HepG2 (cell line): ENCODE data around the gene CAMK2A. TPM values are rescaled to one million over a fixed set of nuclear protein-coding genes. Genes with fewer than 3 reads are reported as not detected.

Experiments used
- ATAC-seq: fragments of 200-7000 bp; cut with Tn5 transposase; 3 replicates; pipeline ENCODE4 v1.9.1; 2020; ENCODE audit warnings: mild to moderate bottlenecking, moderate library complexity
- BruUV-seq: library from RNA; stranded (reverse); fragments of 400-500 nt; replicated peaks from 2 replicates; lab custom pipeline; 2021; lab: Mats Ljungman, UMichigan
- CTCF ChIA-PET: fragments of 300-600 bp; formaldehyde crosslinking; extraction: SDS; loops from one replicate; lab custom pipeline; 2021; ENCODE audit warnings: low total read pairs, inconsistent platforms, low intra/inter-chr PET ratio; lab: Yijun Ruan, JAX
- POLR2A ChIA-PET: fragments of 350-600 bp; sonication (Branson Sonifier 250); formaldehyde crosslinking; loops from one replicate; lab custom pipeline; 2020; ENCODE audit warnings: antibody characterized with exemption, inconsistent platforms; lab: Yijun Ruan, JAX
- DNase-seq: peaks from one replicate; pipeline ENCODE4 v3.0.0-alpha.2; 2015; ENCODE audit warnings: low spot score
- FAIRE-seq: peaks from 3 replicates; lab custom pipeline; 2011; peaks lifted over from hg19 to GRCh38; lab: Jason Lieb, UNC
- H2AFZ ChIP-seq: one replicate; pipeline ENCODE4 v1.6.1; 2011; ENCODE audit warnings: low read length, inconsistent platforms
- H3K27ac ChIP-seq: fragments of 300-600 bp; 3 replicates; pipeline ENCODE4 v1.8.0; 2011; ENCODE audit warnings: mixed run types, mild to moderate bottlenecking, mixed read lengths, low read length, inconsistent platforms; ENCODE audit not compliant: insufficient read depth; ENCODE audit errors: extremely low read length
- H3K27me3 ChIP-seq, 2 experiments: fragments of 200-600 bp in 1 of 2; 2 replicates in 1 of 2; 3 replicates in 1 of 2; pipeline versions ENCODE4 v1.6.0 to v1.8.0; 2011; ENCODE audit warnings: low read length in 2 of 2, mild to moderate bottlenecking in 2 of 2, moderate library complexity in 2 of 2, inconsistent platforms in 1 of 2; ENCODE audit not compliant: insufficient read depth in 2 of 2, control insufficient read depth in 1 of 2
- H3K36me3 ChIP-seq, 2 experiments: fragments of 200-600 bp in 1 of 2; replicated peaks in 1 of 2; 2 replicates in 1 of 2; 3 replicates in 1 of 2; pipeline versions ENCODE4 v1.5.1 to v1.8.0; 2011; ENCODE audit warnings: low read length in 2 of 2, inconsistent platforms in 1 of 2; ENCODE audit not compliant: insufficient read depth in 2 of 2, control insufficient read depth in 1 of 2
- H3K4me1 ChIP-seq: 2 replicates; pipeline ENCODE4 v1.5.1; 2012; ENCODE audit warnings: low read length, inconsistent platforms; ENCODE audit not compliant: insufficient read depth
- H3K4me2 ChIP-seq: 2 replicates; pipeline ENCODE4 v1.6.0; 2011; ENCODE audit warnings: low read depth, low read length, inconsistent platforms
- H3K4me3 ChIP-seq, 3 experiments: fragments of 200-600 bp in 1 of 3; sonication (generic), shearing (Covaris generic) in 1 of 3; replicated peaks in 1 of 3; 2 replicates each; pipeline ENCODE4 v1.5.1; 2011 to 2016; ENCODE audit warnings: low read length in 3 of 3, inconsistent platforms in 2 of 3, low read depth in 2 of 3, mild to moderate bottlenecking in 2 of 3, control low read depth in 1 of 3, mixed read lengths in 1 of 3; ENCODE audit not compliant: insufficient read depth in 1 of 3
- H3K79me2 ChIP-seq: one replicate; pipeline ENCODE4 v1.6.1; 2011; ENCODE audit warnings: low read length, inconsistent platforms; ENCODE audit not compliant: insufficient read depth
- H3K9ac ChIP-seq: 2 replicates; pipeline ENCODE4 v1.6.0; 2011; ENCODE audit warnings: mild to moderate bottlenecking, low read depth, low read length, inconsistent platforms; ENCODE audit not compliant: insufficient read depth
- H3K9me3 ChIP-seq: 2 replicates; pipeline ENCODE4 v1.5.1; 2012; ENCODE audit warnings: mild to moderate bottlenecking, low read length
- H4K20me1 ChIP-seq: 2 replicates; pipeline ENCODE4 v1.6.0; 2011; ENCODE audit warnings: inconsistent platforms, mild to moderate bottlenecking, low read length, moderate library complexity; ENCODE audit not compliant: insufficient read depth
- HOXA3 ChIP-seq: sonication (generic); formaldehyde crosslinking; IDR thresholded peaks from 2 replicates; pipeline ENCODE4 v1.5.0; 2020; ENCODE audit warnings: missing genetic modification reagents
- MEIS1 ChIP-seq: sonication (generic); formaldehyde crosslinking; IDR thresholded peaks from 2 replicates; pipeline ENCODE4 v1.9.0; 2021; ENCODE audit warnings: mild to moderate bottlenecking, missing genetic modification reagents, moderate library complexity, borderline replicate concordance
- MTA3 ChIP-seq: sonication (generic); formaldehyde crosslinking; IDR thresholded peaks from 2 replicates; pipeline ENCODE4 v1.4.0; 2020; ENCODE audit warnings: missing genetic modification reagents
- PCBP2 ChIP-seq: fragments of 200-400 bp; formaldehyde crosslinking; optimal IDR thresholded peaks from 2 replicates; pipeline ENCODE3; 2018; ENCODE audit warnings: low read length, low read depth; ENCODE audit not compliant: poor library complexity, severe bottlenecking
- RCOR2 ChIP-seq: IDR thresholded peaks from 2 replicates; pipeline ENCODE4 v1.6.1; 2016; ENCODE audit warnings: missing biosample characterization, missing genetic modification reagents
- SNAI1 ChIP-seq: sonication (generic); formaldehyde crosslinking; IDR thresholded peaks from 2 replicates; pipeline ENCODE4 v1.5.0; 2020; ENCODE audit warnings: mild to moderate bottlenecking, missing genetic modification reagents, borderline replicate concordance
- TBX2 ChIP-seq: sonication (generic); formaldehyde crosslinking; IDR thresholded peaks from 2 replicates; pipeline ENCODE4 v1.5.0; 2020; ENCODE audit warnings: missing genetic modification reagents, mild to moderate bottlenecking, borderline replicate concordance
- ZFP41 ChIP-seq: sonication (generic); formaldehyde crosslinking; IDR thresholded peaks from 2 replicates; pipeline ENCODE4 v1.4.0; 2020; ENCODE audit warnings: mild to moderate bottlenecking, missing genetic modification reagents, borderline replicate concordance
- ZFYVE20 ChIP-seq: sonication (generic); formaldehyde crosslinking; IDR thresholded peaks from 2 replicates; pipeline ENCODE4 v1.8.0; 2023; ENCODE audit warnings: low read depth, mild to moderate bottlenecking, moderate library complexity, missing genetic modification reagents, borderline replicate concordance
- ZNF260 ChIP-seq: sonication (generic); formaldehyde crosslinking; IDR thresholded peaks from 2 replicates; pipeline ENCODE4 v1.4.0; 2020; ENCODE audit warnings: missing genetic modification reagents, low read depth, mild to moderate bottlenecking, borderline replicate concordance
- ZNF264 ChIP-seq: sonication (generic); formaldehyde crosslinking; IDR thresholded peaks from 2 replicates; pipeline ENCODE4 v1.4.0; 2020; ENCODE audit warnings: missing genetic modification reagents
- ZNF282 ChIP-seq: fragments of 450-650 bp; IDR thresholded peaks from 2 replicates; pipeline ENCODE4 v1.6.1; 2018; ENCODE audit not compliant: partially characterized antibody
- ZNF546 ChIP-seq: sonication (generic); formaldehyde crosslinking; conservative IDR thresholded peaks from 2 replicates; pipeline ENCODE4 v1.8.1; 2023; ENCODE audit warnings: mild to moderate bottlenecking, missing genetic modification reagents
- WGBS: methylation state at CpG from one replicate; pipeline ENCODE4 v1.1.6; 2017; ENCODE audit warnings: low lambda C conversion rate; 5-methylcytosine and 5-hydroxymethylcytosine counted together
- in situ Hi-C: cut with HindIII; loops from 2 replicates; pipeline ENCODE4 v1.10.0; 2017; ENCODE audit warnings: low pct_unique_long_range_greater_than_20kb; ENCODE audit not compliant: extremely low pct_ligation_motif_present
- intact Hi-C: fragments of 100-400 bp; cut with micrococcal nuclease; formaldehyde crosslinking; loops from one replicate; pipeline ENCODE4 v1.10.0; 2022; ENCODE audit not compliant: unreplicated experiment
- polyA plus RNA-seq, 8 experiments: library from polyadenylated mRNA; depleted of rRNA in 3 of 8; stranded (reverse) in 7 of 8; unstranded in 1 of 8; fragments of >200 nt; fragmentation: Illumina TruSeq in 4 of 8; extraction: Trizol in 4 of 8; gene quantifications; 2 replicates each; pipeline versions ENCODE4 v1.2.1 to v1.2.3, GENCODE V29; 2011 to 2016; ENCODE audit warnings: low read depth in 4 of 8, missing spikeins in 1 of 8, mixed read lengths in 1 of 8; ENCODE audit not compliant: insufficient read depth in 1 of 8
- total RNA-seq, 5 experiments: library from RNA; depleted of rRNA; stranded (reverse); fragments of >200 nt; fragmentation: Illumina TruSeq; extraction: Trizol; gene quantifications; 2 replicates each; pipeline ENCODE4 v1.2.3, GENCODE V29; 2016; ENCODE audit warnings: low read depth in 1 of 5
- TF ChIP-seq, protein P1 (sequence below): sonication (generic); formaldehyde crosslinking; IDR thresholded peaks from 2 replicates; pipeline ENCODE4 v1.4.0; 2020; ENCODE audit warnings: mild to moderate bottlenecking, low read depth, missing genetic modification reagents
- TF ChIP-seq, protein P2 (sequence below): IDR thresholded peaks from 2 replicates; pipeline ENCODE4 v1.6.1; 2016; ENCODE audit warnings: mild to moderate bottlenecking
- TF ChIP-seq, protein P3 (sequence below): IDR thresholded peaks from 2 replicates; pipeline ENCODE4 v1.6.1; 2018; ENCODE audit warnings: missing genetic modification reagents
- TF ChIP-seq, protein P4 (sequence below): sonication (generic); formaldehyde crosslinking; IDR thresholded peaks from 2 replicates; pipeline ENCODE4 v1.4.0; 2020; ENCODE audit warnings: missing genetic modification reagents

The CAMK2A gene
- total and polyA plus RNA-seq, 2 of the 13 experiments (the other 11 are each of a cell fraction or from before 2014, with no cell fraction given), result 0.11 TPM; not detected in 1

DNA sequence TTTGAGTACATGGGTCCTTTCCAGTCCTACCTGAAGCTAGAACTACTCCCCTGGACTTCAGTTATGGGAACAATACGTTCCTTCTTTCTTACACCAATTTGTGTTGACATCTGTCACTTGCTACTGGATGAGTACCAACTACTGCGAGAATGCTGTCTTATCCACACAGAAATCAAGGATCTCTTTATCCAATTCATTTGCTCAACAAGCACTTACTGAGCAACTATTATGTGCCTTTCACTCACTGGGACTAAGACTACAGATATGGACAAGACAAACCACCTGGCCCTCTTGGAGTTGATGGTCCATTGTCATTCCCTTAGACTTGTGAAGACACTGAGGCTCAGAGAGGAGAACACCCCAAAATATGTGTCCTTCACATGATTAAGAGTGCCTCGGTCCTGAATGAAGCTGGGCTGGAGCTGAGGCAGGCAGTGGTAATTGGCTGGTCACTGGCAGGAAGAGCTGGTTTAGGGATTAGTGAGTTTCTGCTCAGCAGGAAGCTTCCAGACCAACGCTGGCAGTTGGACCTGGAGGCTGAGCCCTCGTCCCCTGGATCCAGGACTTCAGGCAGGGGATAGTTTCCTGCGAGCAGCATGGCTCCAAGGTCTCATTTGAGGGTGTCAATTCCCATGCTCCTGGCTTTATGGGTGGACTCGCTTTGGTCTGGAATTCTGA, 21.6 kb upstream of the CAMK2A start:
- intact Hi-C loops, result no loop called here
- ChIA-PET POLR2A (no interaction called here), CTCF (no interaction called here)
- no peak overlapping the region for H3K4me3 ChIP-seq
- no peak overlapping the region for H3K9ac ChIP-seq
- FAIRE-seq (peak; percentile 4), DNase-seq (no peak), ATAC-seq (no peak)
- H3K4me1 ChIP-seq, result peaks cover 69% of the 10 kb centered on the region
- no TSS peak for BruUV-seq
- 91% methylated on average over 4 of the region's 7 CpGs for WGBS
- no peak overlapping the region for H2AFZ ChIP-seq
- in situ Hi-C loops, result no loop called here
- no peaks in the 10 kb centered on the region for H3K36me3 ChIP-seq
- no peaks in the 10 kb centered on the region for H3K27me3 ChIP-seq
- H3K27ac ChIP-seq, result no peak overlapping the region
- no peak overlapping the region for H3K4me2 ChIP-seq
- no peaks in the 10 kb centered on the region for H3K79me2 ChIP-seq
- H3K9me3 ChIP-seq, result no peaks in the 10 kb centered on the region
- no peaks in the 10 kb centered on the region for H4K20me1 ChIP-seq
- no peak for TF ChIP-seq HOXA3 (CRISPR knock-in tag)
- no peak for TF ChIP-seq MEIS1 (CRISPR knock-in tag)
- no peak for TF ChIP-seq TBX2 (CRISPR knock-in tag)
- TF ChIP-seq, protein P1, sequence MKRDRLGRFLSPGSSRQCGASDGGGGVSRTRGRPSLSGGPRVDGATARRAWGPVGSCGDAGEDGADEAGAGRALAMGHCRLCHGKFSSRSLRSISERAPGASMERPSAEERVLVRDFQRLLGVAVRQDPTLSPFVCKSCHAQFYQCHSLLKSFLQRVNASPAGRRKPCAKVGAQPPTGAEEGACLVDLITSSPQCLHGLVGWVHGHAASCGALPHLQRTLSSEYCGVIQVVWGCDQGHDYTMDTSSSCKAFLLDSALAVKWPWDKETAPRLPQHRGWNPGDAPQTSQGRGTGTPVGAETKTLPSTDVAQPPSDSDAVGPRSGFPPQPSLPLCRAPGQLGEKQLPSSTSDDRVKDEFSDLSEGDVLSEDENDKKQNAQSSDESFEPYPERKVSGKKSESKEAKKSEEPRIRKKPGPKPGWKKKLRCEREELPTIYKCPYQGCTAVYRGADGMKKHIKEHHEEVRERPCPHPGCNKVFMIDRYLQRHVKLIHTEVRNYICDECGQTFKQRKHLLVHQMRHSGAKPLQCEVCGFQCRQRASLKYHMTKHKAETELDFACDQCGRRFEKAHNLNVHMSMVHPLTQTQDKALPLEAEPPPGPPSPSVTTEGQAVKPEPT, result no peak
- TF ChIP-seq, protein P2, sequence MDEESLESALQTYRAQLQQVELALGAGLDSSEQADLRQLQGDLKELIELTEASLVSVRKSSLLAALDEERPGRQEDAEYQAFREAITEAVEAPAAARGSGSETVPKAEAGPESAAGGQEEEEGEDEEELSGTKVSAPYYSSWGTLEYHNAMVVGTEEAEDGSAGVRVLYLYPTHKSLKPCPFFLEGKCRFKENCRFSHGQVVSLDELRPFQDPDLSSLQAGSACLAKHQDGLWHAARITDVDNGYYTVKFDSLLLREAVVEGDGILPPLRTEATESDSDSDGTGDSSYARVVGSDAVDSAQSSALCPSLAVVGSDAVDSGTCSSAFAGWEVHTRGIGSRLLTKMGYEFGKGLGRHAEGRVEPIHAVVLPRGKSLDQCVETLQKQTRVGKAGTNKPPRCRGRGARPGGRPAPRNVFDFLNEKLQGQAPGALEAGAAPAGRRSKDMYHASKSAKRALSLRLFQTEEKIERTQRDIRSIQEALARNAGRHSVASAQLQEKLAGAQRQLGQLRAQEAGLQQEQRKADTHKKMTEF (CRISPR knock-in tag), result no peak
- TF ChIP-seq ZNF282, result no peak
- TF ChIP-seq, protein P3, sequence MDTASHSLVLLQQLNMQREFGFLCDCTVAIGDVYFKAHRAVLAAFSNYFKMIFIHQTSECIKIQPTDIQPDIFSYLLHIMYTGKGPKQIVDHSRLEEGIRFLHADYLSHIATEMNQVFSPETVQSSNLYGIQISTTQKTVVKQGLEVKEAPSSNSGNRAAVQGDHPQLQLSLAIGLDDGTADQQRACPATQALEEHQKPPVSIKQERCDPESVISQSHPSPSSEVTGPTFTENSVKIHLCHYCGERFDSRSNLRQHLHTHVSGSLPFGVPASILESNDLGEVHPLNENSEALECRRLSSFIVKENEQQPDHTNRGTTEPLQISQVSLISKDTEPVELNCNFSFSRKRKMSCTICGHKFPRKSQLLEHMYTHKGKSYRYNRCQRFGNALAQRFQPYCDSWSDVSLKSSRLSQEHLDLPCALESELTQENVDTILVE (CRISPR knock-in tag), result no peak
- no peak for TF ChIP-seq SNAI1
- no peak for TF ChIP-seq ZNF546
- no peak for TF ChIP-seq RCOR2 (CRISPR knock-in tag)
- TF ChIP-seq ZFYVE20, result no peak
- TF ChIP-seq ZFP41 (CRISPR knock-in tag), result no peak
- no peak for TF ChIP-seq PCBP2
- no peak for TF ChIP-seq ZNF264 (CRISPR knock-in tag)
- TF ChIP-seq, protein P4, sequence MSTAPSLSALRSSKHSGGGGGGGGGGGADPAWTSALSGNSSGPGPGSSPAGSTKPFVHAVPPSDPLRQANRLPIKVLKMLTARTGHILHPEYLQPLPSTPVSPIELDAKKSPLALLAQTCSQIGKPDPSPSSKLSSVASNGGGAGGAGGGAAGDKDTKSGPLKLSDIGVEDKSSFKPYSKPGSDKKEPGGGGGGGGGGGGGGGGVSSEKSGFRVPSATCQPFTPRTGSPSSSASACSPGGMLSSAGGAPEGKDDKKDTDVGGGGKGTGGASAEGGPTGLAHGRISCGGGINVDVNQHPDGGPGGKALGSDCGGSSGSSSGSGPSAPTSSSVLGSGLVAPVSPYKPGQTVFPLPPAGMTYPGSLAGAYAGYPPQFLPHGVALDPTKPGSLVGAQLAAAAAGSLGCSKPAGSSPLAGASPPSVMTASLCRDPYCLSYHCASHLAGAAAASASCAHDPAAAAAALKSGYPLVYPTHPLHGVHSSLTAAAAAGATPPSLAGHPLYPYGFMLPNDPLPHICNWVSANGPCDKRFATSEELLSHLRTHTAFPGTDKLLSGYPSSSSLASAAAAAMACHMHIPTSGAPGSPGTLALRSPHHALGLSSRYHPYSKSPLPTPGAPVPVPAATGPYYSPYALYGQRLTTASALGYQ (CRISPR knock-in tag), result no peak
- no peak for TF ChIP-seq ZNF260 (CRISPR knock-in tag)
- TF ChIP-seq MTA3 (CRISPR knock-in tag), result no peak
